Measurements from ENCODE around the gene ITSN2. TPM values are rescaled to one million over a fixed set of nuclear protein-coding genes. Genes with fewer than 3 reads are reported as not detected.

The ITSN2 gene
- total and polyA plus RNA-seq, 2 of the 8 experiments (the other 6 are each of a cell fraction or from before 2014, with no cell fraction given): 9.3 to 17.0 TPM

DNA sequence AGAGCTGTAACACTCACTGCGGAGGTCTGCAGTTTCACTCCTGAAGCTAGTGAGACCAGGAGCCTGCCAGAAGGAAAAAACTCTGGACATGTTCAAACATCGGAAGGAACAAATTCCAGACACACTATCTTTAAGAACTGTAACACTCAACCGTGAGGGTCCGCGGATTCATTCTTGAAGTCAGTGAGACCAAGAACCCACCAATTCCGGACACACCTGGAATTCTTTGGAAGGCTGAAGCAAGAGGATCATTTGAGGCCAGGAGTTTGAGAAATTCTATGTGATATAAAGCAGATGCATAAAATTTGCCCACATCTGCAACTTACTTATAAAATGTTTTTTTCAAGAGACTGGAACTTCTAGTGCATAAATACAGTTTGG, 43.5 kb upstream of the ITSN2 start:
- H3K18ac ChIP-seq (ENCODE audit: extremely low read depth, low read length): no peak overlapping the region
- H4K5ac ChIP-seq (ENCODE audit: insufficient read length, low read depth, low read length): no peak overlapping the region
- no peak overlapping the region for H4K8ac ChIP-seq (ENCODE audit: extremely low read depth, insufficient read depth, low read length)
- H3K9me3 ChIP-seq (ENCODE audit: insufficient read depth in 2 of 2, low read depth in 1 of 2, low read length in 1 of 2): peaks cover 0 to 3% of the 10 kb centered on the region in 2 experiments; a peak in 1 of 4 replicates
- H3K14ac ChIP-seq (ENCODE audit: insufficient read length): no peak overlapping the region
- no peak overlapping the region for H3K56ac ChIP-seq (replicated peaks; ENCODE audit: insufficient read length, low read depth, low read length)
- CTCF ChIA-PET (ENCODE audit: partially characterized antibody): interaction anchor here (0.6 to 2.1 kb wide), 2 partner anchors 176 to 631 kb away, joined by 5 to 6 read pairs; no protein-coding TSS in a partner anchor
- H3K4me1 ChIP-seq (replicated peaks in 1 of 4; ENCODE audit: control insufficient read depth in 3 of 4, insufficient read depth in 4 of 4, low read length in 3 of 4): no peaks in the 10 kb centered on the region
- no peak overlapping the region for H2BK20ac ChIP-seq (ENCODE audit: low read length)
- H3K36me3 ChIP-seq (ENCODE audit: control insufficient read depth in 2 of 4, insufficient read depth in 4 of 4, low read length in 3 of 4): no peaks in the 10 kb centered on the region
- DNase-seq (ENCODE audit: low read depth in 1 of 2, low spot score in 2 of 2): no peak
- H2BK15ac ChIP-seq (ENCODE audit: low read length): no peak overlapping the region
- H2AFZ ChIP-seq (ENCODE audit: low read length): 0 out of 2 replicates have a peak overlapping the region, but pooled peaks have one; percentile 65
- no peaks in the 10 kb centered on the region for H3K27me3 ChIP-seq (replicated peaks in 1 of 4; ENCODE audit: control insufficient read depth in 3 of 4, extremely low read depth in 1 of 4, insufficient read depth in 3 of 4, low read length in 3 of 4)
- H3K4me2 ChIP-seq (ENCODE audit: insufficient read depth in 1 of 2, low read depth in 2 of 2, low read length in 2 of 2): no peak overlapping the region
- H3K23me2 ChIP-seq (ENCODE audit: low read depth, low read length): no peaks in the 10 kb centered on the region
- H3K4ac ChIP-seq (replicated peaks; ENCODE audit: insufficient read length, low read depth, low read length): no peak overlapping the region
- no peak overlapping the region for H3K9ac ChIP-seq (replicated peaks in 1 of 4; ENCODE audit: extremely low read depth in 1 of 4, low read depth in 3 of 4, low read length in 3 of 4)
- no peak overlapping the region for H3K4me3 ChIP-seq (ENCODE audit: extremely low read depth in 1 of 4, insufficient read depth in 2 of 4, low read depth in 3 of 4, low read length in 4 of 4)
- POLR2A ChIA-PET (ENCODE audit: partially characterized antibody): no interaction called here
- H2BK120ac ChIP-seq (replicated peaks; ENCODE audit: low read depth, low read length): no peak overlapping the region
- H3K23ac ChIP-seq (ENCODE audit: insufficient read length): no peak overlapping the region
- H2BK12ac ChIP-seq (ENCODE audit: low read depth, low read length): no peak overlapping the region
- H4K91ac ChIP-seq (replicated peaks; ENCODE audit: insufficient read length, low read length): no peak overlapping the region
- H3K79me1 ChIP-seq (ENCODE audit: low read depth, low read length): no peaks in the 10 kb centered on the region
- FAIRE-seq: no peak
- H3K79me2 ChIP-seq (ENCODE audit: control insufficient read depth in 1 of 2, insufficient read depth in 2 of 2, low read length in 2 of 2): no peaks in the 10 kb centered on the region
- WGBS, 2 experiments (ENCODE audit: extremely low coverage in 1 of 2, insufficient coverage in 1 of 2, insufficient read length in 1 of 2, insufficient replicate concordance in 2 of 2, low coverage in 1 of 2, low lambda C conversion rate in 2 of 2, missing lambda C conversion rate in 1 of 2): 92% methylated on average over 6 of the region's 6 CpGs; no CpG with 5 or more reads in 1 of the 2 experiments
- no peak overlapping the region for H2BK5ac ChIP-seq (ENCODE audit: low read depth, low read length)
- no peak overlapping the region for H3K27ac ChIP-seq (ENCODE audit: low read depth, low read length)
- H4K20me1 ChIP-seq (replicated peaks in 1 of 2; ENCODE audit: control insufficient read depth in 1 of 2, insufficient read depth in 2 of 2, low read length in 2 of 2): no peaks in the 10 kb centered on the region
- no peak overlapping the region for H2AK5ac ChIP-seq (ENCODE audit: low read depth, low read length)
- TF ChIP-seq ZNF274 (IDR thresholded peaks at IDR 0.05; ENCODE audit: borderline replicate concordance, extremely low read depth, low read length): no peak
- no peak for TF ChIP-seq RAD21 (IDR thresholded peaks at IDR 0.05 in 1 of 2, conservative IDR thresholded peaks at IDR 0.05 in 1 of 2; ENCODE audit: low read depth in 2 of 2, low read length in 2 of 2)
- no peak for TF ChIP-seq CBX8 (IDR thresholded peaks at IDR 0.05; ENCODE audit: borderline replicate concordance, low read depth, low read length)
- no peak for TF ChIP-seq PHF8 (conservative IDR thresholded peaks at IDR 0.05; ENCODE audit: low read depth, low read length)
- no peak for TF ChIP-seq HDAC2 (IDR thresholded peaks at IDR 0.05; ENCODE audit: borderline replicate concordance in 1 of 2, low read depth in 2 of 2, low read length in 2 of 2)
- TF ChIP-seq SP4 (IDR thresholded peaks at IDR 0.05; ENCODE audit: low read length): no peak
- TF ChIP-seq, protein P1, sequence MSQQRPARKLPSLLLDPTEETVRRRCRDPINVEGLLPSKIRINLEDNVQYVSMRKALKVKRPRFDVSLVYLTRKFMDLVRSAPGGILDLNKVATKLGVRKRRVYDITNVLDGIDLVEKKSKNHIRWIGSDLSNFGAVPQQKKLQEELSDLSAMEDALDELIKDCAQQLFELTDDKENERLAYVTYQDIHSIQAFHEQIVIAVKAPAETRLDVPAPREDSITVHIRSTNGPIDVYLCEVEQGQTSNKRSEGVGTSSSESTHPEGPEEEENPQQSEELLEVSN (IDR thresholded peaks at IDR 0.05): no peak

Measured in H1 (cell line).